GM12872 (cell line): ENCODE measurements around the gene TMBIM6.

ENCODE experiments used
- CTCF ChIP-seq: IDR thresholded peaks from 3 replicates; pipeline ENCODE4 v1.5.1; 2011; ENCODE audit warnings: low read depth, mild to moderate bottlenecking, low read length, moderate library complexity; ENCODE audit not compliant: insufficient read depth

Gene TMBIM6

DNA sequence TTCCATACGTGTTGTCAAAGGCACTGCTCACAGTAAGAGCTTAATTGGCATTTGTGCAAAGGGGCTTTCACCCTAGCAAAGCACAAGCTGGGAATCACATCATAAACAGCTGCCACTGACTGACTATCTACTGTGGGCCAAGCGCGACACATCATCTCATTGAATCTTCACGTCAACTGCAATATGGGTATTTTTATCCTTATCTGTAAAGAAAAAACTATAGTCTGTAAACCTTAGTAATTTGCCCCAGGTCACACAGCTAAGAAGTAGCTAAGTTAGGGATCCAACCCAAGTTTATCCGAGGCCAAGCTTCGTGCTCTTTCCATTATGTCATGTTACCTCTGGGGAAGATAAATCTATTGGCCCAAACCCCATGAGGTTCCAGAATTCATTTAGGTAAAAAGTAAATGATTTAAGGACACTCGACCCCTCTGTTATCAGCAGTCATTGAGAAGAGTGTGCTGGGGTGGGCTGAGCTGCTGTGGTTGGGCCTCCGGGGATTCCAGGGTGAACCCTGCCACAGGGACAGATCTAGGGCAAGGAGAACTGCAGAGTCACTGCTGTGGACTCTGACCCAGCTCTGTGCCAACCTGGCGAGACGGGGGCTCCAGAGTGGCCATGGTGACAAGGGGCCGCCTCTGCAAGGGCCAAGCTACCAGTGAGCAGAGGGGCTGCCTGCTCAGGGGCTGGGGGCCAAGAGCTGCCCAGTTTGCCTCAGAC, 59.2 kb downstream of the TMBIM6 start:
- TF ChIP-seq CTCF: no peak

DNA sequence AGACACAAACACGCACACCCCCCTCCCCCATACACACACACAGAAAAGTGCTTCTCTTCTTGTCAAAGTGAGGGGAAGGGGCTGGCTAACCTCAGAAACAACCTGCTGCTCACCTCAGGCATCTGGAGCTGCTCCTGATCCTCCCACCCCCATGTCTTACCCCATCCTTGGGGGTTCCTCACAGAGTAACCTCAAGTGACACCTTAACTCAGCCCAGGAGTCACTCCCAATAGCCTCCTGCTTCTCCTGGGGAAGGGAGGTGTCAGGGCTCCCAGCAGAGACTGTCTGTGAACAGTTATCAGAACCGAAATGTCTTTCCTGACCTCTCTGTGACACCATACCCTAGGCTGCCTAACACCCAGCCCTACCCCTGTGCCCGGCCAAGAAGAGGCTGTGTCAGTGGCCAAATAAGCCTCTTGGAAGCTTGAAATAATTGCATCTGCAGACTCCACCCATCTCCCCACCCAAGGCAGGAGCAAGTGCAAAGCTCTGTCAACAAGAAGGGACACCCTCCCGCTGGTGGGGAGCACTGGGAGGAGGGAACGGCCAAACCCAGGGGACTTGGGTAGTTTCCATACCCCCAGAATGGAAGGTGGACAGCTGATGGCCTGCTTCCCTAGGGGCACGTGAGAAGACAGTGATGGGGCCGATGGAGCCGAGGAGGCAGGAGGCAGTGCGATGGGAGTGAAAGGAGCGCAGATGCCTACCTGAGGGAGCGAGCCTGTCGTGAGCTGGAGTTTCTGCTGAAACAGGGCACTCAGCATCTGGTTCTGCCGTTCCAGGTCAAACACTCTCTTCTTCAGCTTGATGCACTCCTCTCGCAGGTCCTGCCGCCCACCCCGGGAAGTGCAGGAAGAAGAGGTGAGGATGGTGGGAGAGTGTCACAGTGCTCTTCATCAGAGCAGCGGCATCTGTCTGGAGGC, 60.0 kb downstream of the TMBIM6 start:
- TF ChIP-seq CTCF: no peak

DNA sequence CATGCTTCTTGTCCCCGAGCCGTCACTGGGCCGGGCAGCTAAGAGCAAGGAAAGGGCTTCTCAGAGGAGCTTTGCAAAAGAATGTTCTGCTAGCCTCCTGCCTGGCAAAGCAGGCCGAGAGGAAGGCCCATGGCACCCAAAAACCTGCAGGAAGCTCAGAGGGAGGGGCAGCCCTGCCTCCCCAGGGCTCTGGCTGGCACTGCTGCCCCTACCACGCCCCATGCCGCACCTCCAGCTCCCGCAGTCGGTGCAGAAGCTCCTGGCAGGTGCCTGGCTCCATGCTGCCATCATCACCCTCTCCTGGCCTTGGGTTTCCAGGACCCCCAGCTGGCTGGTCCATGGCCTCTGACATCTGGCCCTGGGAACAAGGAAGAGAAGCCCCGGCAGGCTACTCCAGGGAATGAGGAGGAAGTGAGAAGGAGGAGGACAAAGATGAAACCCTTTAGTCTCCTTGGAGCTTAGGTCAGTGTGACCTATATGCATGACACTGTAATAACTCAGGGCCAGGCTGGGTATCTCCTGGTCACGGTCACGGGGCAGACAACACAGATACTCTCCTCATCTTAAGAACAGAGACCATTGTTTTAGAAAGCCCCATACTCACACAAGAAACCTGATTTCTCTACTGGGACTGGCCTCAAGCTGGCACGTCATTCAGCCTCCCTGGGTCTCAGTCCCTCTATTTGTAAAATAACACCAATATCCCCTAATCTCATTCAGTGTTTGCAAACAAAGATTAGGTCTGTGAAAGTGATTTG, 62.5 kb downstream of the TMBIM6 start:
- TF ChIP-seq CTCF: no peak

- TF ChIP-seq CTCF: no peak
Measured at GRCh38 chr12:49804821-49805220, 63.5 kb downstream of the TMBIM6 start.

DNA sequence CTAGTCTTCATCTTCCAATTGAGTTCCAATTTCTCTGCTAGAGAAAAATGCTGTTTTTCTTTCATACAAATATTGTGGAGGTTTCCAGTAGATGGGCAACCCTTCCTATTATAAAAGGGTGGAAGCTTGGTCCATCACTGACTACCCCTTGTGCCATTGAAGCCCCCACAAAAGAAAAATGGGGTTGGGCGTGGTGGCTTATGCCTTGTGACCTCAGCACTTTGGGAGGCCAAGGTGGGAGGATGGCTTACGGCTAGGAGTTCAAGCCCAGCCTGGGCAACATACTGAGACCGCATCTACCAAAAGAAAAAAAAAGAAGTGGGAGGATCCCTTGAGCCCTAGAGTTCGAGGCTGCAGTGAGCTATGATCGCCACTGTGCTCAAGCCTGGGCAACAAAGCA, 64.1 kb downstream of the TMBIM6 start:
- no peak for TF ChIP-seq CTCF

DNA sequence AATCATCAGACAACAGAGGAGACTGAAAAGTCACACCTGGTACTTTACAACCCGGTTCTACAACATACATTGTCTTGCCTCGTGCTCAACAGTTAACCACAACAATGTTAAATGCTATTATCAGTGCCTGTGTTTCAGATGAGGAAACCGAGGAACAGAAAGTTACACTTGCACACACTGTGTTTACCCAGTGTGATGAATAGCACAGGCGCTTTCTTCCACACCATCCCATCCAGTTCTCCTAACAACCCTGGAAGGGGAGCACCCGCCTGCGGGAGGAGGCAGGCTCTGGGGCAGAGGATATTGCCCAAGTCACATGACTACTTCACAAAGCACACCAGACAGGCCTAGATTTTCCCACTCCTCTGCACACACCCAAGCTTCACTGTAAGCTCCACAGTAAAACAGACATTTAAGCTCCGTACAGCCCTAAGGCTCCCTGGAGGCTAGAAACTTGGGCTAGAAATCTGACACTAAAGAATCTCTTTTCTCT, 65.0 kb downstream of the TMBIM6 start:
- no peak for TF ChIP-seq CTCF

- no peak for TF ChIP-seq CTCF
Measured at GRCh38 chr12:49806877-49807276, 65.5 kb downstream of the TMBIM6 start.
